ENCODE measurements around the gene KCNIP4.

KCNIP4 gene

DNA sequence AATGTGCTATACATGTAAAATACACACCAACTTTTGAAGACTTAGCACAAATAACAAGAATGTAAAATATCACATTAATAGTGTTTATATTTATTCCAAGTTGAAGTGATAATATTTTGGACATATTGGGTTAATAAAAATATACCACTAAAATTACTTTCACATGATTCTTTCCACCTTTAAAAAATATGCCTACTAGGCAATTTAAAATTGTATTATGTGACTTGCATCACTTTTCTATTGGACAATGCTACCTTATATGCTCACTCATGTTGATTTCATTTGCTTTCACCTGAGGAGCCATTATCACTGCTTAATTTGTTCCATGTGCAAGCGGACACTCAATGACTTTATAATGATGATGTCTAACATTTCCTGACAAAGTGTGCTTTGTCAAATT, 1251.8 kb downstream of the KCNIP4 start:
- no peak for DNase-seq

GRCh38 chr4:20687864-20688263, 1260.7 kb downstream of the KCNIP4 start:
- DNase-seq = no peak

DNA sequence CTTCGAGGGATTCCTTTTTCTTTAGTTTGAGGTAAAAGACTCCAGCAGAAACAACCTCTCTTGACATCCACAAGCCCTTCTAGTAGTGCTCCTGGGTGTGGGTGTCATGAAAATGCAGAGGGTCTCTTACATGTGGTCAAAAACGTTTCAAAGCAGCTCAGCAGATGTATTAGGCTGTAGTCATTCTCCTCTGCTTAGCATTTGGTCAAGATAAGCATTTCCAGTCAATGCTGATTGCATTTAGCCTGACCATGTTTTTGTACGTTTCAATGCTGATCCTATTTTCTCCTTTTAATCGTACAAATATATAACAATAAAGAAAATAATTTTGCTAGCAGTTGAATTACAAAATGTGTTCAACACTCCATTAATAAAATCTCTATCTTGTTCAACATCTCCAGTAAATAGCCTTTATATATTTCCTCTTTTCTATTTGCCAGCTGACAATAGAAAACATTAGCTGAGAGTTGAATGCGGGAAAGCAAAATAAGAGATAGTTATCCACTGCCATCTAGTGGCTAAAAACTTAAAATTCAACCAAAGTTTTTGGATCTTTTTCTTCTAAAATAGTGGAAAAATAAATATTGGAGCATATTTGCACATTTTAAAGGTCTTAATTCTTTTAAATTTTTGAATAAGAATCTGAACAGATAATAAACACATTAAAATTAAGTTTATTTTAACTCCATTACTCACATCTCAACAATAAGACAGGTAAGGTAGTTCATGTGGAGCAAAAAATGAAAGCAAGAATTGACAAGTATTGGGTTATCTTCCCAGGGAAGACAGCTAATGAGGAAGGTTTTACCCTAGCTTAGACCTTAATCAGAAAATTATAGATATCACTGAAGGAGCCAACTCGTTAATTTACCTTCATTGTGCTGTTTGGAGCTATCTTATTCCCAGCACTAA, 1263.5 kb downstream of the KCNIP4 start:
- no peak for DNase-seq

- DNase-seq = no peak
Observed at GRCh38 chr4:20683766-20684165, 1264.8 kb downstream of the KCNIP4 start.

DNA sequence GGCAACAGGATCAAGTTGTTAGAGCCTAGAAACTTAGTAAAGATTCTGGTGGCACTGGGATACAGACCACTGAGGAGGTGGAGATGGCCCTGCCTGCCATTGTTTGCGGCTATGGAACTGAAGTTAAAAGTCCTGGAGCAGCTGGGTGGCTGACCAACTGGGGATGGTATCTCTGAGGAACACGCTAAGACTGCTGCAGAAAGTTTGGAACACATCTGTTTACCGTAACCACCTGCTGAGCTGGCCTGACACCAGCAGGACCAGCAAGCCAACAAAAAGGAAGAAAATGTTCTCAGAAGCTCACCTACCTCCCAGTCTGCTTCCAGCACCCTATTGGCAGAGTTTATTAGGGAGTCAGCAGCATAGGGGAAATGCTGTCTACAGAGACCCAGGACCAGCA, 1265.7 kb downstream of the KCNIP4 start:
- DNase-seq = no peak

GRCh38 chr4:20681271-20681670, 1267.3 kb downstream of the KCNIP4 start:
- DNase-seq = no peak

DNA sequence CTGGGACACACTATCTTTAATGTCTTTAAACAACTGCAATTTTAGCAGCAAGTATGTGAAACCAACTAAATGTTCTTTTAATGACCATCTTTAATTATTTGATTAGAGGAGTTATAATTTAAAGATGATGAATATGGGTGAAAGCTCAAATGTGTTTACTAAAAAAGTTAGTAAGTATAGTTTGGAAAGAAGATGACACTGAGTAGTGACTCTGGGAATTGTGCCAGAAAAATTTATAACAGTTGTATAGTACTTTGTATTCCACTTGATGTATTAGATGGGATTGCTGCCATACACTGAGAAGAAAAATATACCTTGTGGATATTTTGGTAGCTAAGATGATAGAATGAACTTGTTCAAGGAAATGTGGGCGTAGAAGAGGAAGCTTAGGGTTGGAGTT, 1267.8 kb downstream of the KCNIP4 start:
- DNase-seq = no peak

DNA sequence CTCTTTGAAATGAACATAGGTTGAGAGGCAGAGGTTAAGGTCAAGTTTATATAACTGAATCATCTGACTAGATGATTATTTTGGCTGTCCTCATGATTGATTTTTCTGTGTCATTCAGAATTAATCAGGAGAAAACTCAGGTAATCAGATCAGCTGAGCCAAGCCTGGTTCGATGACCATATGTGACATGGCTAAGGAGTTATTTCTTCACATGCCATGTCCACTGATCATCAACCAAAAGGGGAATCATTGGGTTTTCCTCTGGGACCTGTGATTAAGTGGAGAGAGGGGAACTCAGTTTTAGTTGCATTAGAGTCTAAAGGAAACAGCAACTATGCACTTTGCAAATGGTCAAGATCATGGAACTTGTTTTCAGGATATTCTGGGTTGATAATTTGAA, 1268.6 kb downstream of the KCNIP4 start:
- no peak for DNase-seq

Data from activated CD4-positive, CD25-positive, alpha-beta regulatory T cell treated with anti-CD3 and anti-CD28 coated beads, Interleukin-2, amount 50 U/mL, for 72 hours (primary cell).